HepG2 (cell line): ENCODE results near the gene FASTKD3.

Source experiments
- EZH2 ChIP-seq: conservative IDR thresholded peaks from 2 replicates; pipeline ENCODE4 v1.6.1; 2012; ENCODE audit warnings: mild to moderate bottlenecking, low read depth, low read length, moderate library complexity
- HIVEP1 ChIP-seq: sonication (generic); formaldehyde crosslinking; IDR thresholded peaks from 2 replicates; pipeline ENCODE4 v1.4.0; 2020; ENCODE audit warnings: mild to moderate bottlenecking, missing genetic modification reagents
- KDM1A ChIP-seq: IDR thresholded peaks from 2 replicates; pipeline ENCODE4 v1.6.1; 2016; ENCODE audit warnings: missing compliant biosample characterization
- NFE2L2 ChIP-seq: fragments of 150-350 bp; IDR thresholded peaks from 2 replicates; pipeline ENCODE4 v1.6.1; 2014; ENCODE audit warnings: low read length
- RCOR2 ChIP-seq: IDR thresholded peaks from 2 replicates; pipeline ENCODE4 v1.6.1; 2016; ENCODE audit warnings: missing biosample characterization, missing genetic modification reagents
- TBP ChIP-seq: sonication (generic); formaldehyde crosslinking; IDR thresholded peaks from 2 replicates; pipeline ENCODE4 v1.5.0; 2020; ENCODE audit warnings: missing genetic modification reagents
- TF ChIP-seq, protein P1 (sequence below): sonication (generic); formaldehyde crosslinking; IDR thresholded peaks from 2 replicates; pipeline ENCODE4 v1.5.0; 2020; ENCODE audit warnings: mild to moderate bottlenecking, missing genetic modification reagents, moderate library complexity

DNA sequence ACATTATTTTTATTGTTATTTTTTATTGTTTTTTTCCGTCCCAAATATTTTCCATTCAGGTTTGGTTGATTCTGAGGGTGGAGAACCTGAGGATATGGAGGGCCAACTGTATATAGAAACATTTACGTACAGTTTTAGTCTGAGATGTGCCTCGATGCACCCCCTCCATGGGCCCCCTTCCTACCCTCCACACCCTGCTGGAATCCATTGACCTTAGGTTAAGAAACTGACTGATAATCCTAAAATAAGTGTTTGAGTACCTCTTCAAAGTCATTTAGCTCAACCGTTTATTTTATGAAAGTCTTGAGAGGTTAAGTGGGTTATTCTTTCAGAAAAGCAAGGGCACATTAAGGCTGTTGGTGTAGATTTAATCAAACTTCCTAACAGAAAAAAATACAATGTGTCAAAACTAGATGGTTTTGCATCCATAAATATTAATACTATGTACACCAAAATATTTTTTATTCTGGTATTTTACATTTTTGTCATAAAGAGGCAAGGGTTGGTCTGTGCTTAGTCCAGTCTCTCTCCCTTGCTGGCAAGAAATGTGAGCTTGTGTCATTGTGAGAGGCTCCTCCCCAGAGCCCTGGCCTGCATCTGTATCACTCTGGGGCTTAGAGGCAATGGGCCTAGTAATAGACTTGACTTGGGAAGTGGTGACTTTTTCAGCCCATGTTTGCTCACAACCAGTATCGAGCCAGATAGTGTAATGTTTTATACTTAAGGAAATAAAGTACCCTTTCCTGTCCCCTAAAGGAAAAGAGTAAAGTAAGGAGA is 15.8 kb upstream of the FASTKD3 start:
- TF ChIP-seq RCOR2 (CRISPR knock-in tag) (no peak), TBP (CRISPR knock-in tag) (no peak), NFE2L2 (no peak), HIVEP1 (no peak), EZH2 (no peak), KDM1A (CRISPR knock-in tag) (no peak)
- TF ChIP-seq, protein P1, sequence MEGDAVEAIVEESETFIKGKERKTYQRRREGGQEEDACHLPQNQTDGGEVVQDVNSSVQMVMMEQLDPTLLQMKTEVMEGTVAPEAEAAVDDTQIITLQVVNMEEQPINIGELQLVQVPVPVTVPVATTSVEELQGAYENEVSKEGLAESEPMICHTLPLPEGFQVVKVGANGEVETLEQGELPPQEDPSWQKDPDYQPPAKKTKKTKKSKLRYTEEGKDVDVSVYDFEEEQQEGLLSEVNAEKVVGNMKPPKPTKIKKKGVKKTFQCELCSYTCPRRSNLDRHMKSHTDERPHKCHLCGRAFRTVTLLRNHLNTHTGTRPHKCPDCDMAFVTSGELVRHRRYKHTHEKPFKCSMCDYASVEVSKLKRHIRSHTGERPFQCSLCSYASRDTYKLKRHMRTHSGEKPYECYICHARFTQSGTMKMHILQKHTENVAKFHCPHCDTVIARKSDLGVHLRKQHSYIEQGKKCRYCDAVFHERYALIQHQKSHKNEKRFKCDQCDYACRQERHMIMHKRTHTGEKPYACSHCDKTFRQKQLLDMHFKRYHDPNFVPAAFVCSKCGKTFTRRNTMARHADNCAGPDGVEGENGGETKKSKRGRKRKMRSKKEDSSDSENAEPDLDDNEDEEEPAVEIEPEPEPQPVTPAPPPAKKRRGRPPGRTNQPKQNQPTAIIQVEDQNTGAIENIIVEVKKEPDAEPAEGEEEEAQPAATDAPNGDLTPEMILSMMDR, result no peak
